ENCODE results near the gene PI4K2B. TPM values are rescaled to one million over a fixed set of nuclear protein-coding genes. Genes with fewer than 3 reads are reported as not detected.

Gene PI4K2B
- total RNA-seq, 1 experiment from 2014 or later, result 10.3 TPM

DNA sequence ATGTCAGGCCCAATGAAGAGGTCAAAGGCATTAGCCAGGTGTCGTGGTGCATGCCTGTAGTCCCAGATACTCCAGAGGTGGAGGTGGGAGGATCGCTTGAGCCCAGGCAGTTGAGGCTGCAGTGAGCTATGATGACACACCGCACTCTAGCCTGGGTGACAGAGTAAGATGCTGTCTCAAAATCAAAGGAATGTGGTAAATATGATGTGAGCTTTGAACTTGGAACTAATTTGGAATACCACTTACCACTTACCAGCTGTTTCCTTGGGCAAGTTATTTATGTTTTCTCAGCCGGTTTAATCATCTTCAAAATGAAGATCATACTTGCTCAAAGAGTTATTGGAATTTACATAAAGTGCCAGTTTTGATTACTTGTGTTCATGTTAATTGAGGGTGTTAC, 49.8 kb upstream of the PI4K2B start:
- Histone ChIP-seq H3K27ac (ENCODE audit: insufficient read length, low read depth, low read length) (no peak overlapping the region), H2AFZ (ENCODE audit: low read length) (no peak overlapping the region), H4K5ac (ENCODE audit: insufficient read length, low read depth, low read length) (no peak overlapping the region), H3K79me1 (ENCODE audit: insufficient read depth, low read depth, low read length, poor library complexity, severe bottlenecking) (no peaks in the 10 kb centered on the region), H4K8ac (replicated peaks; ENCODE audit: insufficient read length, low read depth, low read length) (no peak overlapping the region), H2BK120ac (ENCODE audit: low read depth, low read length, poor library complexity, severe bottlenecking) (no peak overlapping the region), H3K4ac (ENCODE audit: low read depth, low read length) (no peak overlapping the region), H2BK15ac (ENCODE audit: low read depth, low read length) (no peak overlapping the region), H4K91ac (ENCODE audit: insufficient read length, low read depth, low read length) (no peak overlapping the region), H3K14ac (ENCODE audit: insufficient read depth, low read length) (no peak overlapping the region), H3K27me3 (ENCODE audit: insufficient read depth, low read length) (no peaks in the 10 kb centered on the region), H2BK12ac (ENCODE audit: insufficient read length, low read depth, low read length) (no peak overlapping the region), H3K18ac (ENCODE audit: insufficient read length, low read depth, low read length) (no peak overlapping the region), H4K20me1 (ENCODE audit: control insufficient read depth, insufficient read depth, insufficient read length) (no peaks in the 10 kb centered on the region), H3K4me2 (ENCODE audit: insufficient read depth, insufficient read length, low read length) (no peak overlapping the region), H2BK5ac (ENCODE audit: insufficient read length, low read length) (no peak overlapping the region), H3K4me1 (ENCODE audit: insufficient read depth, low read length) (no peaks in the 10 kb centered on the region), H3K79me2 (ENCODE audit: insufficient read depth, low read length) (no peaks in the 10 kb centered on the region), H3K23ac (ENCODE audit: insufficient read length, low read depth, low read length) (no peak overlapping the region), H3K23me2 (ENCODE audit: insufficient read length, low read depth, low read length, poor library complexity, severe bottlenecking) (no peaks in the 10 kb centered on the region), H3T11ph (ENCODE audit: low read length) (no peak overlapping the region), H3K9ac (ENCODE audit: extremely low read depth, insufficient read length, low read length) (no peak overlapping the region), H2BK20ac (ENCODE audit: low read depth, low read length, poor library complexity, severe bottlenecking) (no peak overlapping the region), H2AK5ac (ENCODE audit: insufficient read length, low read length) (no peak overlapping the region), H3K56ac (ENCODE audit: insufficient read length, low read depth, low read length) (no peak overlapping the region), H3K9me3 (ENCODE audit: control insufficient read depth, low read depth, low read length) (no peaks in the 10 kb centered on the region)
- Mint-ChIP-seq H3K9me3 (no peaks in the 10 kb centered on the region), H3K36me3 (ENCODE audit: insufficient read depth in 1 of 3, low read depth in 3 of 3) (no peaks in the 10 kb centered on the region), H3K4me3 (no peak overlapping the region), H3K27ac (no peak overlapping the region), H3K4me1 (no peaks in the 10 kb centered on the region), H3K27me3 (ENCODE audit: low read depth) (no peaks in the 10 kb centered on the region)
- TF ChIP-seq, protein P1, sequence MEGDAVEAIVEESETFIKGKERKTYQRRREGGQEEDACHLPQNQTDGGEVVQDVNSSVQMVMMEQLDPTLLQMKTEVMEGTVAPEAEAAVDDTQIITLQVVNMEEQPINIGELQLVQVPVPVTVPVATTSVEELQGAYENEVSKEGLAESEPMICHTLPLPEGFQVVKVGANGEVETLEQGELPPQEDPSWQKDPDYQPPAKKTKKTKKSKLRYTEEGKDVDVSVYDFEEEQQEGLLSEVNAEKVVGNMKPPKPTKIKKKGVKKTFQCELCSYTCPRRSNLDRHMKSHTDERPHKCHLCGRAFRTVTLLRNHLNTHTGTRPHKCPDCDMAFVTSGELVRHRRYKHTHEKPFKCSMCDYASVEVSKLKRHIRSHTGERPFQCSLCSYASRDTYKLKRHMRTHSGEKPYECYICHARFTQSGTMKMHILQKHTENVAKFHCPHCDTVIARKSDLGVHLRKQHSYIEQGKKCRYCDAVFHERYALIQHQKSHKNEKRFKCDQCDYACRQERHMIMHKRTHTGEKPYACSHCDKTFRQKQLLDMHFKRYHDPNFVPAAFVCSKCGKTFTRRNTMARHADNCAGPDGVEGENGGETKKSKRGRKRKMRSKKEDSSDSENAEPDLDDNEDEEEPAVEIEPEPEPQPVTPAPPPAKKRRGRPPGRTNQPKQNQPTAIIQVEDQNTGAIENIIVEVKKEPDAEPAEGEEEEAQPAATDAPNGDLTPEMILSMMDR (conservative IDR thresholded peaks at IDR 0.05), result no peak
- no peak for DNase-seq
- WGBS (ENCODE audit: extremely low coverage, insufficient read length, low lambda C conversion rate), result no CpG with 5 or more reads among the region's 4 CpGs

Data from H9 (cell line).